AG09309 (cell line): ENCODE measurements around the gene TBC1D9B.
A peak's percentile ranks its signal among the peaks of the same experiment; 100 is the strongest.

Source experiments
- DNase-seq: peaks from one replicate; pipeline ENCODE4 v3.0.0-alpha.2; 2010; ENCODE audit warnings: low read depth
- H3K4me3 ChIP-seq: 2 replicates; pipeline ENCODE4 v1.5.1; 2011; ENCODE audit warnings: mild to moderate bottlenecking, low read depth, low read length, moderate library complexity; ENCODE audit not compliant: control insufficient read depth
- TF ChIP-seq, protein P1 (sequence below): IDR thresholded peaks from 2 replicates; pipeline ENCODE4 v1.5.1; 2011; ENCODE audit warnings: mild to moderate bottlenecking, low read depth, low read length, inconsistent platforms; ENCODE audit not compliant: insufficient read depth, control insufficient read depth; ENCODE audit errors: missing control alignments

The TBC1D9B gene

DNA sequence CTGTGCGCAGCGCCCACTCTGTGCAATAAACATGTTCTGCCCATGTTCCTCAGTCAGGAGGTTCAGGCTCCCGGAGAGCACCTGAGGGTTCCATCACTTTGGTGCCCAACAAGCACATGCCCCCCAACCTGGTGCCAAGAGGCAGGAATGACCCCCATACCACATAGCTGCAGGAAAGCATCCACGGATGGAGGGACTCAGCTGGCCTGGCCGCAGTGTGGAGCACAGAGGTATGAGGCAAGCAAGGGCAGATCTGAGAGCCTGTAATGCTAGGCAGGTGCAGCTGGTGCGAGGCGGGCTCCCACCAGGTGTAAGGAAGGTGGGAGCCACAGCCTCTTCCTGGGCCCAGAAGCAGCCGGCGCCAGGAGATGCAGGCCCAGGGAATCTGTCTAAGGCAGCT is 44.8 kb downstream of the TBC1D9B start:
- TF ChIP-seq, protein P1, sequence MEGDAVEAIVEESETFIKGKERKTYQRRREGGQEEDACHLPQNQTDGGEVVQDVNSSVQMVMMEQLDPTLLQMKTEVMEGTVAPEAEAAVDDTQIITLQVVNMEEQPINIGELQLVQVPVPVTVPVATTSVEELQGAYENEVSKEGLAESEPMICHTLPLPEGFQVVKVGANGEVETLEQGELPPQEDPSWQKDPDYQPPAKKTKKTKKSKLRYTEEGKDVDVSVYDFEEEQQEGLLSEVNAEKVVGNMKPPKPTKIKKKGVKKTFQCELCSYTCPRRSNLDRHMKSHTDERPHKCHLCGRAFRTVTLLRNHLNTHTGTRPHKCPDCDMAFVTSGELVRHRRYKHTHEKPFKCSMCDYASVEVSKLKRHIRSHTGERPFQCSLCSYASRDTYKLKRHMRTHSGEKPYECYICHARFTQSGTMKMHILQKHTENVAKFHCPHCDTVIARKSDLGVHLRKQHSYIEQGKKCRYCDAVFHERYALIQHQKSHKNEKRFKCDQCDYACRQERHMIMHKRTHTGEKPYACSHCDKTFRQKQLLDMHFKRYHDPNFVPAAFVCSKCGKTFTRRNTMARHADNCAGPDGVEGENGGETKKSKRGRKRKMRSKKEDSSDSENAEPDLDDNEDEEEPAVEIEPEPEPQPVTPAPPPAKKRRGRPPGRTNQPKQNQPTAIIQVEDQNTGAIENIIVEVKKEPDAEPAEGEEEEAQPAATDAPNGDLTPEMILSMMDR = no peak
- H3K4me3 ChIP-seq = no peak overlapping the region
- no peak for DNase-seq

DNA sequence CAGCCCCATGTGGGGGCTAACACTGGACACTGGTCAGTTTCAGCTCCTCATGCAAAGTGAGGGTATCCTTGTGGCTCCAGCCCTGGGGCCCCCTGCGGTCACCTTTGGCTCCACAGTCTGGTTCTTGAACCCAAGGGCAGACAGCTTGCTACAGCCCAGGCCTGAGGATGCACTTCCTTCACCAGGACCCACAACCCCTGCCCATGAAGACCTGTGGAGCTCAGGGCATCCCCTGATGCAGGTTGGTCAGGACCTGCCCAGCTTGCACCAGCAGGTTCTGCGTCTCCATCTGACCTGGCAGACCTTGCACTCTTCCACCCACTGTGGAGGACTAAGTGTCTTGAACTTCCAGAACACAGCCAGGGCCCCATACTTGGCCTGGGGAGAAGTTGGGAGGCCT is 45.4 kb downstream of the TBC1D9B start:
- DNase-seq = no peak
- no peak overlapping the region for H3K4me3 ChIP-seq
- TF ChIP-seq, protein P1 = no peak

DNA sequence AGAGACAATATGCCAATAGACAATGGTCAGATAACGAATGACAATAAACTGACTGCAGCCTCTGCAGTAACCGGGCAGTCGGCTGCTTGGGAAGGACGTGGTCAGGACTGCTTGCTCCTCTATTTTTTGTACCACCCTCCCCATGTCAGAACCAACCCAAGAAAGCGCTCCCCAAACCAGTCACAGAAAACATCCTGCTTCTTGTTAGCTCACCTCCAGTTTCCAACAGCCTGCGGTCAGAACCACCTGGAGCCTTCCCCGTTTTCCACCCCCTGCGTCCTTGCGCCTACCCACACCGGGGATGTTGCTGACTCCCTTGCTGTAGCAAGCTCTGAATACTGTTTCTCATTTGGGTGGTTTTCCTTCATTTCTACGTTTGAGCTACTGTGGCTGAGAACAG is 47.4 kb downstream of the TBC1D9B start:
- H3K4me3 ChIP-seq = no peak overlapping the region; the same call in 1 of the 2 replicates
- DNase-seq = no peak
- TF ChIP-seq, protein P1 = no peak

DNA sequence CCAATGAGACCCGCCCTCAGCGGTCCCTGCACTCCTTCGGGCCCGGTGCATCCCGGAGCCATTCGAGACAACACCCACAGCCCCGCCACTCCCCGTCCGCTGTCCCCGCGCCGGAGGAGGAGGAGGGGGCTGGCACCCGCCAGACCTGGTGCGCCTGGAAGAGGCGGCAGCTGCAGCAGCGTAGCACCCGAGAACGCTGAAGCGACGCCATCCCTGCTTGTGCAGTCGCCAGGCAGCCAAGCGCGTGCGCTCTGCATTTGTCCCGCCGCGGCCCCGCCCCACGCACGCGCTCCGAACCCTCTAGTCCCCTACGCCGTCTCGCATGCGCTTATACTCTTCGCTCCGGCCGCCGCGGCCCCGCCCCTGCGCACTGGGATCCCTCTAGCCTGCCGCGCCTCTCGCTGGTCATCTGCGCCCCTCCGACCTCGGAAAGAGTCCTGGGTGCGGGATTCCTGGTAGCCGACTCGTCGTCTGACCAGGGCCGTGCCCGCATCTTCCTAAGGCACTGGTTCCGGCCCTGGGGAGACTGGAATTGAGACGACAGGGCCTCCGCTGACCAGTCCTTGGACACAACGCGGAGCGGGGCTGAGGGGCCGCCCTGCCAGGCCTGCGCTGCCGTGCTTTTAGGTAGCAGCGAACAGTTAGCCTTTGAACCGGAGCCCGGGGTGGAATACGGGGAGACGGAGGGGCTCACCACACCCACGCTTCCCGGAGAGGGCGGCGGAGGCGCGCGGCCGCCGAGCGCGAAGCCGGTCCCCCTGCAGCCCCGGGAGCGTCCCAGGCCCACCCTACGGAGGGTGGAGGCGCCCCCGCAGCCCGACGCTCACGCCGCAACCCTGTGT is 48.9 kb downstream of the TBC1D9B start, which contains the start of gene MRNIP:
TSS of gene MRNIP (minus strand) at position 232 of the 842 bp plus-strand sequence. CDS start at position 211, 21 bp downstream.
- H3K4me3 ChIP-seq = peak within 1 kb of the TSS; percentile 100
- TF ChIP-seq, protein P1 = no peak
- DNase-seq = peak; percentile 60

DNA sequence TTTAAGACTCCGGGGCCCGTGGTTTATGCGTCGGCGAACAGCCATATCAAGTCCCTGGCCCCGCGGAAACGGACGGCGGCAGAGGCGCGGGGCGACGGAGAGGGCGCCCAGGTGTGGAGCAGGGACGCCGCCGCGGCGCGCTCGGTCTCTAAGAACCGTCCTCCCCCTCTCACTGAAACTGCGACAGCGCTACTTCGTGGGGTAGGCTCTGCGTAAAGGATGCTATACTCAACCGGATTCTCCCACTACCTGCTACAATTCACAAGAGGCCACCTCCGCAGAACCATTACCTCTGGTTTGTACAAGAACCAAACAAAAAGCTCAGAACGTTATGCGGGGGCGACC is 49.5 kb downstream of the TBC1D9B start:
- no peak for DNase-seq
- TF ChIP-seq, protein P1 = no peak
- H3K4me3 ChIP-seq = peak overlapping the region; percentile 100

DNA sequence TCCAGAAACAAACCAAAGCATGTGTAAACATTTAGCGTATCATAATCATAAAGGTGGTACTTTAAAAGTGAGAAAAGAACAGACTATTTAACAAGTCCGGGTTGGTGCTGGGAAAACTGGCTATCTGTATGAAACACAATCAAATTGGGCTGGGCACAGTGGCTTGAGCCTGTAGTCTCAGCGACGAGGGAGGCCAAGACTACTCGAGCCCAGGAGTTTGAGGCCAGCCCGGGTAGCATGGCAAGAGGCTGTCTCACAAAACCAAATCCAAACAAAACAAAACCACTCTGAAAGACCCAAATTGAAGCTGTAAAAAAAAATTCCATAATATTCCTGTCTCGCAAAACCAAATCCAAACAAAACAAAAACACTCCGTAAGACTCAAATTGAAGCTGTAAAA is 53.3 kb downstream of the TBC1D9B start:
- H3K4me3 ChIP-seq = no peak overlapping the region
- TF ChIP-seq, protein P1 = no peak
- DNase-seq = no peak
